Tongue (tissue), 2 donors: ENCODE data around the gene PCK1. TPM values are rescaled to one million over a fixed set of nuclear protein-coding genes. Genes with fewer than 3 reads are reported as not detected.
A peak's percentile ranks its signal among the peaks of the same experiment; 100 is the strongest.

Source experiments
- DNase-seq: peaks from one replicate; pipeline ENCODE4 v3.0.0-alpha.2; 2015
- total RNA-seq: library from RNA; depleted of rRNA; stranded (reverse); fragments of >200 nt; gene quantifications from one replicate; pipeline ENCODE4 v1.2.3, GENCODE V29; 2014

PCK1 gene
- total RNA-seq, 1 donor from 2014 or later, result 0.72 TPM

GRCh38 chr20:57536771-57537724 is 23.9 kb upstream of the PCK1 start:
- DNase-seq, result no peak

DNA sequence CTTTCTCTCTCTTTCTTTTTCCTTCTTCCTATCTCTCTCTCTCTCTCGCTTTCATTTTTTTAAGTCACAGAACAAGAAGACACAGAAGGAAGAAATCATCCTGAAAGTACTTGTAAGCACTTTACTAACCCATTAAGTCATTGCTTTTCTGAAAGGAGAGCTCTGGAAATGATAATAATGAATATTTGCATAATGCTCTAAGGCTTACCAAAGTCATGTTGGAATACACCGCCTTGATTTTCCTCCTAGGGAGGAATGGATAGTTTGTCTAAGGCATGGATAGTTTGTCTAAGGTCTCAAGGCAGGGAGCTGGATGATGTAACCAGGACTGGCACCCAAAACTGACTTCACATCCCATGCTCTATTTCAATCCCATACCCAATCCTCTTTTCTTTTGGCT is 23.1 kb upstream of the PCK1 start:
- no peak for DNase-seq

GRCh38 chr20:57539889-57540288 is 21.0 kb upstream of the PCK1 start:
- DNase-seq, result no peak

DNA sequence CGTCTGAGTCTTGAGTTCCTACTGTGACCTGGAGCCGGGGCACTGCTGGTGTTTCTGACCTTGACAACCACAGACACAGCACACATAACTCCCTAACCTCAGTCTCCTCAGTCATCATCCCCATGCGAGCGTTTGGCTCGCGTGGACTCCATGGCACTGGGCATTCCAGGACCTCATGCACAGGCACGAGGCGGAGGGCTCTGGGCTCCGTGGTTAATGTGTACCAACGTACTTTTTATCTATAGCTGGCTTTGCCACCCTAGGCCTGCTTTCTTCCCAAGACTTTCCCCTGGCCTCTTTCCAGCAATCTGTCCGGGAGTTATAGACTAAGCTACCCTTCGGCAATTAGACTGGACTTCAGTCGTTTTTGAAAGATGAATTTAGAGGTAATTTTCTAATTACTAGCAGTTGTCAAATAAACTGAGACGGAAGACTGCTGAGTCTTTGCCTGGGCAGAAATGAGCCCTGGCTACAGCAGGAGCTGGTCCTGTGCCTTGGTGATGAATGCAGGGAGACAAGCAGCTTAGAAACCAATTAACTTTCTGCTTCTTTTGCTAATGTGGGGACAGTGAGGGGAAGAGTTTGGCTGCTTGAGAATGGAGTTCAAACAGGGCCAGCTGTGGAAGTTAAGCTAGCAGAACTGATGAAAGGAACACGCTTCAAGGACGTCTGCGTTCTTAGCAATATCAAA is 19.9 kb upstream of the PCK1 start:
- no peak for DNase-seq

- no peak for DNase-seq
These were observed 17.2 kb upstream of the PCK1 start for GRCh38 chr20:57543754-57544153.

DNA sequence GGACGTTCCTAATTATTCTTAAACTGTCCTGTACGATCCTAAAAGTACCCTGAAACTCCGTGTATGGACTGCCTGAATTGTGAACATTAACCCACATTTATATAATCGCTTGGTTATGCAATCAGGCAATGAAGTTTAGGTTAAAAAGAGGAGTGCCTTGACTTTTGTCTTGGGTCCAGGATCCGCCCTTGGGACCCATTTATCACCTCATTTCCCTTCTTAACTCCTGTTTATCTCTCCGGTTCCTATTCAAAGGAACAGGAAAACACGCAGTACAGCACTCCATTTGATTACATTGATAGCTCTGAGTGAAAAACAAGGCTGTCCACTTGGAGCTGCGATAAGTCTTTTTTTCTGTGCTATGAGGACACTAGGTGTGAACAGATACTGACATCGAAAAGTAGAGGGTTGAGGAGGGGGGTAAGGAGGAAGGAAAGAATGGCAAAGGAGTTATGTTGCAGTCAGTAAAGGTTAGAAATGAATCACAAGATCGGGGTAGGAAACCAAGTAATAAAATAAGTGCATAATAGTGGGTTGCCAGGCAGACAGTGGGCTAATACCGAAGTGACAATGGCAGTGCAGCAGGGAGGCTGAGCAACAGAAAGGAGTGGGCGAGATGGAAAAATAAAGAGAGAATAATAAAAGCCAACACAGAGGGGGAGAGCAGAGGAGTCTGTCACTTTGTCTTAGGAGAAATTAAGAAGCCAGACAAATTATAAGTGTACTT is 15.9 kb upstream of the PCK1 start:
- no peak for DNase-seq

- no peak for DNase-seq
These were observed 14.8 kb upstream of the PCK1 start for GRCh38 chr20:57545927-57546662.

DNA sequence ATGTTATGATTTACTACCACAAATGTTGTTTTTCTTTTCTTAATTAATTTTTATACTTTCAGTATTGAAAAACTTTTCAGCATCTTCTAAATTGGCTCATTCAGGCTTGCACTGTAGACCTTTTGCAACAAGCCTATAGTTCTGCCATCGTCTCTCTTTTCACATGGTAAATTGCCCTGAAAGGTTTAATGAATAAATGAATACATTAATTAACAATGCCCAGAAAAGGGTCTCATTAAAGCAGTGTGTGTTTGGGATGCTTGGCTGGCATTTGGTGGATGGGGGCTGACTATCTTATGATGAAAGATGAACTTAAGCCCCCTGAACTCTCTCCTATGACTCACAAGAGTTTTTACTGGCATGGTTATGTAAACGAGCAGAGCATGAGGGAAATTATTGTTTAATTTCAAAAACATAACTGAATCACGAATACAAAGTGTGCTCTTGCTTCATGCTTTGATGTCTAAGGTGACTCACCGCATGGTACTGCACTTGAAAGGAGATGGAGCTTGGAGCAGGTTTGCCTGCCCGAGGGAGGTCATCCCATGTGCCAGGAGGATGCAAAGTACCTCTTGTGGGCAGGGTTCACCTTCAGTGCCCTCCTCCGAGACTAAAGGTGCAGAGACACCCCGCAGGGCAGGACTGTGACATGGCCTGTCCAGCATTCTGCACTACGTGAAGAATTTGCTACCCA is 13.8 kb upstream of the PCK1 start:
- no peak for DNase-seq

DNA sequence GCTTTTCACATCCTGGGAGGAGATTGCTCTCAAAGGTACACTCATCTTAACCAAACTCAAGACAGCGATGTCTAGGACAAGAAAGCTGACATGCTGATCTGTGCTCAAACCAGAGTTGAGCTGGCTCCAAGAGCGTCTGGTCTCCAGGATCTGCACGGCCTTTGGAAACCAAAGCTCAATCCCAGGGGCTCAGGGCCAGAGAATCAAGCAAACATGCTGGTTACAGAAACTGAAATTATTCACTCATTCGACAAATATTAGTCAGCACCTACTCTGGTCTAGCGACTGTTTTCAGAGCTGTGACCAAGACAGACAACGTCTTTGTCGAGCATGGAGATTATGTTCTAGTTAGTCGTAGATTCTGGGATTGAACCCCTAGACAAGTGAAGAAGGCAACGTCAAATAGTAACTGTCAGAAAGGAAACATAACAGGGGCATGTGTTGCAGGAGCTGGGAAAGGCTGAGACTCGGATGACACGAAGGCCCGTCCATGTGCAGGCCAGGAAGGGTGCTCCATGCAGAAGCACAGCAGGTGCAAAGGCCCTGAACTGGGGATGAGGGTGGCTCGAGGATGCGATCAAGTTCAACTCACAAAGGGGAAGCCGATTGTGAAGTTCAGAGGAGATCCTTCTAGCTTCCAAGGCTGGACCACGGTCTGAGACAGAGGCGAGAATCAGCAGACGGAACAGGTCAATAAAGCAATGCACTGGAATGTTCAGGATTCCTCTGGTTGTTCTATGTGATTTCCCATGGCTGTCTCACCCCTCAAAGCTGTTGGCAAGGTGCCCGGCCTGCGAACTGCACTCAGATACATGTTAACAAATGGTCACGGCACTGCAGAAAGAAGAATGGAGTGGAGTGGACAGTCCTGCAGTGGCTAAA is 12.5 kb upstream of the PCK1 start:
- peak; percentile 39 for DNase-seq

- DNase-seq, result no peak
These were observed 8.4 kb upstream of the PCK1 start for GRCh38 chr20:57552471-57552870.

DNA sequence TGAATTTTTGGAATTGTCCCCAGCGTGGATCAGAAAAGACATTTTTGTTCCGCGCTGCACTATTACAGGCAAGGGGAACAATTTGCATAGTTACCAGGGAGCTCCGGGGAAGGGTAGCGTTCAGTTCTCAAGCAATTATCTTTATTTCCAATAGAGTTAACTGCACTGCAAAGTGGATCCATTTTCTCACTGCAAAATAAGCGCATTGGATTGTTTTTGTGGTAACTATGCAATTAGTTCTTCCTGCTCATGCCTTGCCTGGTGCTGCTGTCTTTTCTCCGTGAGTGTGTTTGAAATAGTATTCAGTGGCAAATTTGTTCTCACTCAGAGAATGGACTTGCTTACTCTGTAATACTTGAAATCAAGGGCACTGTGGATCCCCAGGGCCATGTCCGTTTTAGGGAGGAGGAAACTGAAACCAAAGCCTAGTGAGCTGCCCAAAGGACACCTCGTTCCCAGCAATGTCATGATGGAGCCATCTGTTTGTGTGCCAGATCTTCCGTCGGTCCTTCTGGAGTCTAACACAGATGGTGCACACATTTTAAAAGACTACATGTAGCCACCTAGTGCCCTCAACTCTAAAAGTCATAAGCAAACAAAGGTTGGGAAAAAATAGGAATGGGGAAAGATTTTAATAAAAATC is 7.4 kb upstream of the PCK1 start:
- no peak for DNase-seq

GRCh38 chr20:57555457-57556184 is 5.3 kb upstream of the PCK1 start:
- DNase-seq, result no peak

DNA sequence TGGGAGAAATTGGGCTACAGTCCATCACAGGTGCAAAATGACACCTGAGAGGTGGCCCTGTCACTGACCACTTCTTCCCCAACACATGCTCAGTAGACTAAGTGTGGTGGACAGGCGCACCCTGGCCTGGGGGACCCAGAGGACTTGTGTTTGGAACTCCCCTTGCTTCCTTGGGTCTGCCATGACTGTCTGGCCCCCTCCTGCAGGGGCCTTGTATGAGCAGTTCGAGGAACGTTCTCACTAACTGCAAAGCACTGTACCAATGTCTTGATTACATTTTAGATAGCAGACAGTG is 4.0 kb upstream of the PCK1 start:
- no peak for DNase-seq

DNA sequence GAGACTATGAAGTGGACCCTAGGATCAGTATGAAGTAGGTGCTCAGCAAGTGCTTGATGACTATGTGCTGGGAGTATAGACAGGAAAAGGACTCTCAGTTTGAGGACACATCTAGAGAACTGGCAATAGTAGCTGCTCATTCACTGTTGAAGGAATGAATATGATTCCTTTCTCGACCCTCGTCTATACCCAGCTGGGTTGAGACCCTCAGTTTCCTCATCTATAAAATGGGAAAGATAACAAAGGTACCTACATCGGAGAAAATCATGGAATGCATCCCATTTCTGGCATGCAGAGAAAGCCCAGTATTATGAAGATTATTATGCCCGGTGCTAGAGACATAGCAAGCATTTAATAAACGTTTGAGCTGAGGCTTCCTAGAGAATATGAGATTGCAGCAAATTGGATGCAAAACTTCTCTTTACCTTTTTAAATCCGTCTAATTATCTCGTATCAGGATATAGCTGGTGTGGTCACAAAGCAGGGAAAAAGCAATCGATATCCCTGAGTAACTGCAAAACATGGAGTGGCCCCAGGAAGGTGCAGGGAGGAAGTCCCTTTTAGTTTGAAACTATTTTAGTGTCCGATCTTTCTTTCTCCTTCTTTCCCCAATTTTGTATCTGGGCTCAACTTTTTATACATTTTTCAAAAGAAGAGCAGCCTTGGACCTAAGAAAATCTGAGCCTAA is 2.8 kb upstream of the PCK1 start:
- no peak for DNase-seq

- no peak for DNase-seq
These were observed 2.2 kb upstream of the PCK1 start for GRCh38 chr20:57558614-57559288.

- no peak for DNase-seq
These were observed 1.6 kb upstream of the PCK1 start for GRCh38 chr20:57559289-57559634.

- no peak for DNase-seq
These were observed 1.0 kb upstream of the PCK1 start for GRCh38 chr20:57559658-57560553.
